ENCODE measurements around the gene PSMD3. TPM values are rescaled to one million over a fixed set of nuclear protein-coding genes. Genes with fewer than 3 reads are reported as not detected.
A peak's percentile ranks its signal among the peaks of the same experiment; 100 is the strongest.

Gene PSMD3
- total and polyA plus RNA-seq, 9 of the 15 experiments (the other 6 are each of a cell fraction or from before 2014, with no cell fraction given): 2.0 to 251 (median 135) TPM

DNA sequence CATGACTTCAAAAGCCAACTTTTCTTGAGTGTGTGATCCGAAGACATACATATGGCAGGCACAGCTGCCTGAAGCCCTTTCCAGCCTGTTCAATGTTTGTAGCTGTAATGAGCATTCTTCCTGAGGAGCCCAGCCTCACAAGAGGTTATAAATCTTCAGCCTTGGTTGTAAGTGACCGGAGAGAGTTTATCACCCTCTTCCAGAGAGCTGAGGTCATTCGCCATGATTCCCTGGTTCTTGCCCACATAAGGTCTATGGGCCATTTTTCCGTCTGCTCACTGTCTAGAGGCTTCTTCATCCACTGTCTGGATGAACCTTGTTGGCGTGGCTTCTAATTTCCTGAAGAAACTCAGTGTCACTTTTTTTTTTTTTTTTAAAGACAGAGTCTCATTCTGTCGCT lies 24.9 kb downstream of the PSMD3 start (continued):
- TF ChIP-seq, protein P1, sequence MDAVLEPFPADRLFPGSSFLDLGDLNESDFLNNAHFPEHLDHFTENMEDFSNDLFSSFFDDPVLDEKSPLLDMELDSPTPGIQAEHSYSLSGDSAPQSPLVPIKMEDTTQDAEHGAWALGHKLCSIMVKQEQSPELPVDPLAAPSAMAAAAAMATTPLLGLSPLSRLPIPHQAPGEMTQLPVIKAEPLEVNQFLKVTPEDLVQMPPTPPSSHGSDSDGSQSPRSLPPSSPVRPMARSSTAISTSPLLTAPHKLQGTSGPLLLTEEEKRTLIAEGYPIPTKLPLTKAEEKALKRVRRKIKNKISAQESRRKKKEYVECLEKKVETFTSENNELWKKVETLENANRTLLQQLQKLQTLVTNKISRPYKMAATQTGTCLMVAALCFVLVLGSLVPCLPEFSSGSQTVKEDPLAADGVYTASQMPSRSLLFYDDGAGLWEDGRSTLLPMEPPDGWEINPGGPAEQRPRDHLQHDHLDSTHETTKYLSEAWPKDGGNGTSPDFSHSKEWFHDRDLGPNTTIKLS (IDR thresholded peaks at IDR 0.05; ENCODE audit: borderline replicate concordance, low read depth): no peak
- TF ChIP-seq CEBPZ (IDR thresholded peaks at IDR 0.05; ENCODE audit: borderline replicate concordance, low read depth, low read length) (no peak), ATF1 (CRISPR knock-in tag; IDR thresholded peaks at IDR 0.05) (no peak), ATF1 (tag; IDR thresholded peaks at IDR 0.05) (no peak), RHOXF2B (CRISPR knock-in tag; conservative IDR thresholded peaks at IDR 0.05) (no peak), SMAD4 (CRISPR knock-in tag; conservative IDR thresholded peaks at IDR 0.05) (peak; percentile 71), ETV5 (CRISPR knock-in tag; IDR thresholded peaks at IDR 0.05; ENCODE audit: low read depth) (no peak), XRCC5 (IDR thresholded peaks at IDR 0.05; ENCODE audit: low read depth, low read length) (no peak), CBX3 (IDR thresholded peaks at IDR 0.05; ENCODE audit: borderline replicate concordance in 1 of 2, low read length in 2 of 2) (no peak), PURB (CRISPR knock-in tag; IDR thresholded peaks at IDR 0.05; ENCODE audit: low read depth) (no peak), ZNF707 (CRISPR knock-in tag; conservative IDR thresholded peaks at IDR 0.05) (no peak), ZNF766 (CRISPR knock-in tag; conservative IDR thresholded peaks at IDR 0.05) (peak; percentile 96)
- TF ChIP-seq, protein P2, sequence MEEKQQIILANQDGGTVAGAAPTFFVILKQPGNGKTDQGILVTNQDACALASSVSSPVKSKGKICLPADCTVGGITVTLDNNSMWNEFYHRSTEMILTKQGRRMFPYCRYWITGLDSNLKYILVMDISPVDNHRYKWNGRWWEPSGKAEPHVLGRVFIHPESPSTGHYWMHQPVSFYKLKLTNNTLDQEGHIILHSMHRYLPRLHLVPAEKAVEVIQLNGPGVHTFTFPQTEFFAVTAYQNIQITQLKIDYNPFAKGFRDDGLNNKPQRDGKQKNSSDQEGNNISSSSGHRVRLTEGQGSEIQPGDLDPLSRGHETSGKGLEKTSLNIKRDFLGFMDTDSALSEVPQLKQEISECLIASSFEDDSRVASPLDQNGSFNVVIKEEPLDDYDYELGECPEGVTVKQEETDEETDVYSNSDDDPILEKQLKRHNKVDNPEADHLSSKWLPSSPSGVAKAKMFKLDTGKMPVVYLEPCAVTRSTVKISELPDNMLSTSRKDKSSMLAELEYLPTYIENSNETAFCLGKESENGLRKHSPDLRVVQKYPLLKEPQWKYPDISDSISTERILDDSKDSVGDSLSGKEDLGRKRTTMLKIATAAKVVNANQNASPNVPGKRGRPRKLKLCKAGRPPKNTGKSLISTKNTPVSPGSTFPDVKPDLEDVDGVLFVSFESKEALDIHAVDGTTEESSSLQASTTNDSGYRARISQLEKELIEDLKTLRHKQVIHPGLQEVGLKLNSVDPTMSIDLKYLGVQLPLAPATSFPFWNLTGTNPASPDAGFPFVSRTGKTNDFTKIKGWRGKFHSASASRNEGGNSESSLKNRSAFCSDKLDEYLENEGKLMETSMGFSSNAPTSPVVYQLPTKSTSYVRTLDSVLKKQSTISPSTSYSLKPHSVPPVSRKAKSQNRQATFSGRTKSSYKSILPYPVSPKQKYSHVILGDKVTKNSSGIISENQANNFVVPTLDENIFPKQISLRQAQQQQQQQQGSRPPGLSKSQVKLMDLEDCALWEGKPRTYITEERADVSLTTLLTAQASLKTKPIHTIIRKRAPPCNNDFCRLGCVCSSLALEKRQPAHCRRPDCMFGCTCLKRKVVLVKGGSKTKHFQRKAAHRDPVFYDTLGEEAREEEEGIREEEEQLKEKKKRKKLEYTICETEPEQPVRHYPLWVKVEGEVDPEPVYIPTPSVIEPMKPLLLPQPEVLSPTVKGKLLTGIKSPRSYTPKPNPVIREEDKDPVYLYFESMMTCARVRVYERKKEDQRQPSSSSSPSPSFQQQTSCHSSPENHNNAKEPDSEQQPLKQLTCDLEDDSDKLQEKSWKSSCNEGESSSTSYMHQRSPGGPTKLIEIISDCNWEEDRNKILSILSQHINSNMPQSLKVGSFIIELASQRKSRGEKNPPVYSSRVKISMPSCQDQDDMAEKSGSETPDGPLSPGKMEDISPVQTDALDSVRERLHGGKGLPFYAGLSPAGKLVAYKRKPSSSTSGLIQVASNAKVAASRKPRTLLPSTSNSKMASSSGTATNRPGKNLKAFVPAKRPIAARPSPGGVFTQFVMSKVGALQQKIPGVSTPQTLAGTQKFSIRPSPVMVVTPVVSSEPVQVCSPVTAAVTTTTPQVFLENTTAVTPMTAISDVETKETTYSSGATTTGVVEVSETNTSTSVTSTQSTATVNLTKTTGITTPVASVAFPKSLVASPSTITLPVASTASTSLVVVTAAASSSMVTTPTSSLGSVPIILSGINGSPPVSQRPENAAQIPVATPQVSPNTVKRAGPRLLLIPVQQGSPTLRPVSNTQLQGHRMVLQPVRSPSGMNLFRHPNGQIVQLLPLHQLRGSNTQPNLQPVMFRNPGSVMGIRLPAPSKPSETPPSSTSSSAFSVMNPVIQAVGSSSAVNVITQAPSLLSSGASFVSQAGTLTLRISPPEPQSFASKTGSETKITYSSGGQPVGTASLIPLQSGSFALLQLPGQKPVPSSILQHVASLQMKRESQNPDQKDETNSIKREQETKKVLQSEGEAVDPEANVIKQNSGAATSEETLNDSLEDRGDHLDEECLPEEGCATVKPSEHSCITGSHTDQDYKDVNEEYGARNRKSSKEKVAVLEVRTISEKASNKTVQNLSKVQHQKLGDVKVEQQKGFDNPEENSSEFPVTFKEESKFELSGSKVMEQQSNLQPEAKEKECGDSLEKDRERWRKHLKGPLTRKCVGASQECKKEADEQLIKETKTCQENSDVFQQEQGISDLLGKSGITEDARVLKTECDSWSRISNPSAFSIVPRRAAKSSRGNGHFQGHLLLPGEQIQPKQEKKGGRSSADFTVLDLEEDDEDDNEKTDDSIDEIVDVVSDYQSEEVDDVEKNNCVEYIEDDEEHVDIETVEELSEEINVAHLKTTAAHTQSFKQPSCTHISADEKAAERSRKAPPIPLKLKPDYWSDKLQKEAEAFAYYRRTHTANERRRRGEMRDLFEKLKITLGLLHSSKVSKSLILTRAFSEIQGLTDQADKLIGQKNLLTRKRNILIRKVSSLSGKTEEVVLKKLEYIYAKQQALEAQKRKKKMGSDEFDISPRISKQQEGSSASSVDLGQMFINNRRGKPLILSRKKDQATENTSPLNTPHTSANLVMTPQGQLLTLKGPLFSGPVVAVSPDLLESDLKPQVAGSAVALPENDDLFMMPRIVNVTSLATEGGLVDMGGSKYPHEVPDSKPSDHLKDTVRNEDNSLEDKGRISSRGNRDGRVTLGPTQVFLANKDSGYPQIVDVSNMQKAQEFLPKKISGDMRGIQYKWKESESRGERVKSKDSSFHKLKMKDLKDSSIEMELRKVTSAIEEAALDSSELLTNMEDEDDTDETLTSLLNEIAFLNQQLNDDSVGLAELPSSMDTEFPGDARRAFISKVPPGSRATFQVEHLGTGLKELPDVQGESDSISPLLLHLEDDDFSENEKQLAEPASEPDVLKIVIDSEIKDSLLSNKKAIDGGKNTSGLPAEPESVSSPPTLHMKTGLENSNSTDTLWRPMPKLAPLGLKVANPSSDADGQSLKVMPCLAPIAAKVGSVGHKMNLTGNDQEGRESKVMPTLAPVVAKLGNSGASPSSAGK (IDR thresholded peaks at IDR 0.05): no peak

Measured in K562 (cell line).